ENCODE measurements around the gene HOXA10. TPM values are rescaled to one million over a fixed set of nuclear protein-coding genes. Genes with fewer than 3 reads are reported as not detected.

HOXA10 gene
- total and polyA plus RNA-seq, 2 experiments from 2014 or later: 7.7 to 15.1 TPM

GRCh38 chr7:27180431-27181420 lies 6.6 kb upstream of the HOXA10 start:
- H3K4me3 ChIP-seq: no peak overlapping the region
- 44% methylated on average over 12 of the region's 12 CpGs for WGBS (ENCODE audit: low lambda C conversion rate, missing lambda C conversion rate)
- no peak overlapping the region for H2AFZ ChIP-seq
- peak overlapping the region; percentile 96 for H3K4me2 ChIP-seq
- DNase-seq (ENCODE audit: low spot score): no peak
- peaks cover 86% of the 10 kb centered on the region for H3K79me2 ChIP-seq
- H4K20me1 ChIP-seq (ENCODE audit: insufficient read depth, poor library complexity, severe bottlenecking): no peaks in the 10 kb centered on the region
- H3K4me1 ChIP-seq (ENCODE audit: insufficient read depth): peaks cover 31% of the 10 kb centered on the region
- H3K36me3 ChIP-seq (replicated peaks; ENCODE audit: insufficient read depth, low read depth): no peaks in the 10 kb centered on the region
- H3K9me2 ChIP-seq (replicated peaks; ENCODE audit: insufficient read depth): no peaks in the 10 kb centered on the region
- H3K9me3 ChIP-seq (ENCODE audit: low read depth): no peaks in the 10 kb centered on the region
- peak overlapping the region; percentile 96 for H3K27ac ChIP-seq
- TF ChIP-seq EZH2phosphoT487 (IDR thresholded peaks at IDR 0.05; ENCODE audit: low read depth, severe bottlenecking, unreplicated experiment): no peak
- TF ChIP-seq EZH2 (IDR thresholded peaks at IDR 0.05; ENCODE audit: borderline replicate concordance): no peak
- TF ChIP-seq CTCF (IDR thresholded peaks at IDR 0.05; ENCODE audit: poor library complexity): no peak
- peaks cover 89% of the 10 kb centered on the region for H3K27me3 ChIP-seq

- Histone ChIP-seq H3K27me3 (peaks cover 90% of the 10 kb centered on the region), H3K9me3 (ENCODE audit: low read depth) (no peaks in the 10 kb centered on the region), H3K79me2 (peaks cover 89% of the 10 kb centered on the region), H3K36me3 (replicated peaks; ENCODE audit: insufficient read depth, low read depth) (no peaks in the 10 kb centered on the region), H2AFZ (peak overlapping the region; percentile 38), H3K4me3 (peak overlapping the region; percentile 40), H3K4me1 (ENCODE audit: insufficient read depth) (peaks cover 31% of the 10 kb centered on the region), H3K9me2 (replicated peaks; ENCODE audit: insufficient read depth) (no peaks in the 10 kb centered on the region), H3K4me2 (peak overlapping the region; percentile 96), H4K20me1 (ENCODE audit: insufficient read depth, poor library complexity, severe bottlenecking) (no peaks in the 10 kb centered on the region), H3K27ac (peak overlapping the region; percentile 96)
- DNase-seq (ENCODE audit: low spot score): peak; percentile 87
- 8% methylated on average over 55 of the region's 56 CpGs for WGBS (ENCODE audit: low lambda C conversion rate, missing lambda C conversion rate)
- TF ChIP-seq EZH2 (IDR thresholded peaks at IDR 0.05; ENCODE audit: borderline replicate concordance) (peak; percentile 84), EZH2phosphoT487 (IDR thresholded peaks at IDR 0.05; ENCODE audit: low read depth, severe bottlenecking, unreplicated experiment) (peak; percentile 32), CTCF (IDR thresholded peaks at IDR 0.05; ENCODE audit: poor library complexity) (peak; percentile 91)
Measured at GRCh38 chr7:27179503-27180430, 5.6 kb upstream of the HOXA10 start.

- Histone ChIP-seq H2AFZ (peak overlapping the region; percentile 38), H3K9me2 (replicated peaks; ENCODE audit: insufficient read depth) (no peaks in the 10 kb centered on the region), H3K27me3 (peaks cover 92% of the 10 kb centered on the region), H3K4me2 (peak overlapping the region; percentile 96), H3K36me3 (replicated peaks; ENCODE audit: insufficient read depth, low read depth) (no peaks in the 10 kb centered on the region), H3K79me2 (peaks cover 89% of the 10 kb centered on the region), H3K4me1 (ENCODE audit: insufficient read depth) (peaks cover 31% of the 10 kb centered on the region), H3K27ac (peak overlapping the region; percentile 96), H3K4me3 (peak overlapping the region; percentile 40), H4K20me1 (ENCODE audit: insufficient read depth, poor library complexity, severe bottlenecking) (no peaks in the 10 kb centered on the region), H3K9me3 (ENCODE audit: low read depth) (no peaks in the 10 kb centered on the region)
- DNase-seq (ENCODE audit: low spot score): no peak
- 21% methylated on average over 14 of the region's 14 CpGs for WGBS (ENCODE audit: low lambda C conversion rate, missing lambda C conversion rate)
- TF ChIP-seq CTCF (IDR thresholded peaks at IDR 0.05; ENCODE audit: poor library complexity) (no peak), EZH2 (IDR thresholded peaks at IDR 0.05; ENCODE audit: borderline replicate concordance) (peak; percentile 62), EZH2phosphoT487 (IDR thresholded peaks at IDR 0.05; ENCODE audit: low read depth, severe bottlenecking, unreplicated experiment) (no peak)
Measured at GRCh38 chr7:27179030-27179429, 4.9 kb upstream of the HOXA10 start.
